Activated CD4-positive, alpha-beta T cell treated with anti-CD3 and anti-CD28 coated beads, Interleukin-2, amount 50 U/mL, for 1 hour (primary cell): ENCODE measurements around the gene PPP2CA.
"Not testable (repeated sequence)": the region's sequence is repeated elsewhere in the genome, so short reads cannot be mapped to it uniquely, and the experiment has no call there.

ENCODE experiments used
- DNase-seq: peaks from one replicate; pipeline ENCODE4 v3.0.0-alpha.2; 2020

PPP2CA gene

DNA sequence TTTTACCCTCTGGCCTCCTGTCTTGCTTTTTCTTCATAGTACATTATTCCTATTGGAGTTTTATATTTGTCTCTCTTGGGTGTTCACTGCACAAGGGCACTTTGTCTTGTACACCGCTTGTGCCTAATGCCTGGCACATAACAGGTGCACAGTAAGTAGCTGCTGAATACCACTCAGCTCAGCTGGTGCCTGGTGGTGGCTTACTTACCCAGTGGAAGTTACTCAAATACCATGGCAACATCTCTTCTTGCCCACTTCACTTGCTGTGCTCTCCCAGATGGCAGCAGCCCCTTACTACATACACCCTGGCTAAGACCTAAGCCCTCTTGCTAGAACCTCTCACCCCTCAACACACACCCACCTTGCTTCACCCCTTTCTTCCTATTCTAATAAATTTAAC is 37.8 kb downstream of the PPP2CA start:
- DNase-seq = no peak

DNA sequence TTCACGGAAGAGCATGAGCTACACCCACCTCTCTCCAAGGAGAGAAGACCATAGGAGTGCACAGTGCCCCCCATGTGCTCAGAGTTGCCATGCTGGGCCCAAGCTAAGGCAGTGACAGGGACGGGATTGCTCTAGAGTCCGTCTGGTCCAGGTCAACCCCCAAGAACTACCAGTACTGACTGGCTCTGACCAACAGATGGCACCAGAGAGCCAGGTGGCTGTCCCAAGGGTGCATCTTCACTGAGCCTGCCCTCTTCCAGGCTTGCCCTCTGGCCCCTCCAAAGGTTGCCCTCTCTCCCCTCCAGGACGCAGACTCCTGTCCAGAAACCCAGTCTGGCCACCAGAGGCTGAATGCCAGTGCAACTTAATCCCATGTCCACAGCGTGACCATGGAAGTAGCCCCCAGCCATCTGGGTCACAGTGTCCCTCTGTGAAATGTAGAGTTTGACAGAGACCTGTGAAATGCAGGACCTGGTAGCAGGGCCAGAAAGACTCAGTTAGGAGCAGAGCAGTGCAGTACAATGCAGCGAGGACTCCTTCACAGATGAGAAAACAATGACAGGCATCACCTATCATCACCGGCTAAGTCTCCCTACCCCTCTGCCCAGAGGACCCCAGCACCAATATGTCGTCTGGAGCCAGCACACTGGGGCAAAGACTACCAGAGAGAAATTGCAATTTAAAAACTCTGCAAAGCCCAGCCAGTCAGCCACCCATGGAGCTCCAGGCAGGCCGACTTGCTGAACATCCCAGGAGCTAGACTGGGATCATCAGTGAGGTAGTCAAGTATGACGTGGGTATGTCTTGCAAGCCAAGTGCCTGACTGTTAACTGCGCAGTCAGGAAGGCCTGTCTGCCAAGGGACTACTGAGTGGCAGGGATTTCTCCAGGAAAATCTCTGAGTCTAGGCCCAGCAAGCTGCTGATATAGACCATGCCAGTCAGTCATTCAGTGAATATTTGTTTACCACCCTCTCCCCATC is 41.4 kb downstream of the PPP2CA start:
- peak; percentile 76 for DNase-seq

DNA sequence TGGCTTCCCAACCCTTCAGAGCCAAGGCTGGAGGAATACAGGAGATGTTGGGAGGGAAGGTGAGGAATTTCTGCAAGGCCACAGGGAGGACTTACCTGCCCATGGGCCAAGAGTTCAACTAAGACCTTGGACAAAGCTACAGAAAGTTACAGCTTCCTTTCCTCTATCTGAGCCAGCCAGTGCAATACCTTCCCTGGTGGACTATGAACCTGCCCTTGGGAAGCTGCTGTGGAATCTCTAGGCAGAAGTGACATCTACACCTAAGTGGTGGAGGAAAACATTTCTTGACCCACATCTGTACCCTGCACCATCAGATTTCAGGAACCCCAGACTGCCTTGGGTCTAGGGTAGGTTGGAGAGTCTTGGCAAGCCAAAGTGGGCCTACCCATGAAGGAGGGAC is 42.4 kb downstream of the PPP2CA start:
- no peak for DNase-seq

DNA sequence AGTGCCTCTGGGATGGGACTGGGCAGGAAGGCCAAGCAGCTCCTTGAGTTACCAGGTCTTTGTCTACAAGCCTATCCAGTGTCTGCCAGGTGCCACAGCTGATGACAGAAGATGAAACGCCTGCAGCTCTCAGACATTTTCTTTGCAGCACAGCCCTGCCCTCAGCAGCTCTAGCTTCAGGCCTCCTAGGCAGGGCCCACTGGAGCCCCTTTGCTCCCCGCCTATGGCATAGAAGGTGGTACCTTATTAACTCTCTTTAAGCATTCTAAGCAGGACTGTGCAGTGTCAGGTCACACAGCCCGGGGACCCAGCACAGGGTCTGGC is 47.8 kb downstream of the PPP2CA start:
- DNase-seq = no peak

DNA sequence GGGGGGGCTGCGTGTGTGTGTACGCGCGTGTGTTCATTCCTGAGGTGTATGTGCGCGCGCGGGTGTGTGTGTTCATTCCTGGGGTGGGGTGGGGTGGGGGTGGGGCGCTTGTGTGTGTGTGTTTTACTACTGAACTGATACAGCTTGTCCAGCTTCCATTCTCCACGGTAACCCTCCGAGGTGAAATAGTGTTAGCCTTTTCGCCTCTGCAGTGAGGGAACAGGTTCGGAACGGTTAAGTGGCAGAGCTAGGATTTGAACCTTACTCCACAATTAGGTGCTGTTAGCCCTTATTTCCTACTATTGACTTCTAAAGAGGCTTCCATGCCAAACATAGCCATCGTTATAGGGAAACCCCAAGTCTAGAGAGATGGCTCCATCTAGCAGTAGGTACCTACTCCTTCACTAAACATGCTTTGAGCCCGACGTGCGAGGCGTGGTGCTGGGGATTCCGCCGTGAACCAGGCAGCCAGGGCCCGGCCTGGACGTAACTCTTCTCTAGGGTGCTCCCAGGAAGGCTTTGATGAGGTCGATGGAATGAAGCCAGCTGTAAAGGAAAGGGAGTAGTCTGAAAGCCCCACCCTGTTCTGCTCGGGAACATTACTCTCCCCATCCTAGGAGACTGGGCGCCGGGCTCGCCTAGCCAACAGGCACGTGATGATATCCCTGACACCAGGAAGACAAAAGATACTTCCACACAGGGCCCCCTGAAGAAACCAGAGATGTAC is 48.3 kb downstream of the PPP2CA start:
- no peak for DNase-seq

DNA sequence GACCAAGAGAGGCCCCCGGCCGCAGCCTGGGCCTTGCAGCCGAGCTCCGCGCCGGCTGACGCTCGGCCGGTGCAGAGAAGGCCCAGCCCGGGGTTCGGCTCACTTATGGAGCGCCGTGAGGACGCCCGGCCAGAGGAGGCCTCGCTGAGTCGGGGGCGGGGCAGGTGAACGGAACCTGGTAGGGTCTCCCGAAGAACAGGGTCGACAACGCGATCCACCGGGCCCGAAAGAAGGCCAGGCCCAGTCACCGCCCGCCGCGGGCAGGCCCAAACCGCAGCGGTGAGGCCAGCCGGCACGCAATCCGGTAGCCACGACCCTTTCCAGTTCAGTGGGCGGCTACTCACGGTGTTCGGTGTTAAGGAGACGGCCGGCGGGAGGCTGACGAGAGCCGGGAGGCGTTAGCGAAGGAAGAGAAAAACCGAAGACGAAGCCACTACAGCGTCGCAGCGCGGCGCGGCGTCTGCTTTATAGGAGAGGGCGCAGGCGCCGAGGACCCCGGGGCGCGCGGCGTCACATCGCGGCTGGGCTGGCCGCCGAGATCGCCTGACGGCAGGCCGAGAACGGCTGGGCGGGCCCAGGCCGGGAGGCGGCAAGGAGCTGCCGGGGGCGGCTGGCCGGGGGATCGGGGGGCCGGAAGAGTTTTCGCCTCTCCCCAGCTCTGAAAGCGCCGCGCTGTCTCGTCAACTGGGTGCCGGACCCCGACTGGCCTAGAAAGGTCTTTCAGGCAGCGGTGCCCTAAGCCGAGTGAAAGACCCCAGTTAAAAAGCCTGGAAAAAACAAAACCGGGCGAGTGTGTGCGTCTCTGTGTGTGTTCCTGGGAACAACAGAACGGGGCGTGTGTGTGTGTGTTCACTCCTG is 49.1 kb downstream of the PPP2CA start, which contains the start of gene SKP1:
TSS of gene SKP1 (minus strand) at position 440 of the 858 bp plus-strand sequence. CDS start 2,928 bp downstream, outside the sequence.
- DNase-seq = peak; percentile 86

DNA sequence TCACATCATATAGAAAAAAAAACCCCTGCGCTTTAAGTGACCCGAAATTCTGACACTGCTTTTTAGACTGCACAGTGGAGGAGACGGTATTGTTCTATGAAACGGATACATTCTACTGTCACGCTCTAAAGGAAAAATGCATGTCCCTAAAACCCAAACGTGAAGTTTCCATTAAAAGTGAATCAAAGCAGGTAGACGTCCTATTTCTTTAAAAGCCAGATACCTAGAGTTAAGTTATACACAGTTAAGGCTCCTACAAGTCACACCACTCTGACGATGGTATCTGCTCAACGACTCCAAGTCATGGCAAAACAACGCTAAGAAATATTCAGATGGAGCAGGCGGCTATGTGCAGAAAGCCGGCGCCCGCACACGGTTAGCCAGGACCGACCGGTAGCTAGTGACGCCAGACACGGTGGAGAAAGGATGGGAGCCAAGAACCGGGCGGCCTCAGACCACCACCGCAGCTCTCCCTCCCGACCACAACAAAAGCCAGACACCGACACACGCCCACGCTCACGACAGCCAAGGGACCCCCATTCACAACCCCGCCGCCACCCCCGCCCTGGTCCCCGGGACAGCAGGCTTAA is 49.9 kb downstream of the PPP2CA start:
- DNase-seq = no peak

DNA sequence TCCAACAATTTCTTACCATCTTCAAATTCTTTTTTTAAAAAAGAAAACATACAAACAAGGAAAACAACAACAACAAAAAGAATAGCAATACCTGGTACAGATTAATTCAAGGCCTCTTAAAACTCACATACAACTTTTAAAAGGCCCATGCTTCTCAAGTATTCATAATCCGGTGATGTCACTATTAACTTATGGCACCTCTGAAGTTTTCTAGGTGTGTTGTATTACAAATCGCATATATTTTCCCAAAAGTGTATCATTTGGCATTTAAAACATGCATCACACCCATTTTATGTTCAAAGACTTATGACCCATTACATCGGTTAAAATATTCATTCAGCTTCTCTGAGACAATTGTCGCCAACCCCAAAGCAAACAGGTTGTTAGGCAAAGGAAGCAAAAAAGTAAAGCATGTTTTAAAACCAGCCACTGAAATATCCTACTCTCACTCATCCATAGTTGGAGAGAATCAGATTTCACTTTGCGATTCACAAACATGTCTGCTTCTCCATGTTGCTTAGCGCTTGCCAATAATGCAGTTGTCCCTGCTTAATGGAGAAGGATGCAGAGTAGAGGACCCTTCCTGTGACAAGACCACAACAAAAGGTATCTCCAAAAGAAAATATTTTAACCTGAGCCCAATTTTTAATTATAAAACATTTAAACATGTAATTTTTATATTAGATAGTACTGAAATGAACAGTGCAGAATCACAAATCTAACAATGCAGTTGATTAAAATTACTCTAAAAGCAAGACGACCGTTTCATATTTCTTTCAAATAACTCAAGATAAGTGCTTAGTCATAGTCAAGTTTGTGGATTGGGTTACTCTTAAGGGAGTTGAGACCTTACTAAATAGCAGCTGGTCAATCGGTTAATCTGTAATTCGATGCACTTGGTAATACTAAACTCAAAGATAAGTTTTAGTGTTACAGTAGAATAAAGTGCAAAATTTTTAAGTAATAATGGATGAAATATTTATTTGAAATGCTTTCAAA is 50.7 kb downstream of the PPP2CA start:
- DNase-seq = no peak

DNA sequence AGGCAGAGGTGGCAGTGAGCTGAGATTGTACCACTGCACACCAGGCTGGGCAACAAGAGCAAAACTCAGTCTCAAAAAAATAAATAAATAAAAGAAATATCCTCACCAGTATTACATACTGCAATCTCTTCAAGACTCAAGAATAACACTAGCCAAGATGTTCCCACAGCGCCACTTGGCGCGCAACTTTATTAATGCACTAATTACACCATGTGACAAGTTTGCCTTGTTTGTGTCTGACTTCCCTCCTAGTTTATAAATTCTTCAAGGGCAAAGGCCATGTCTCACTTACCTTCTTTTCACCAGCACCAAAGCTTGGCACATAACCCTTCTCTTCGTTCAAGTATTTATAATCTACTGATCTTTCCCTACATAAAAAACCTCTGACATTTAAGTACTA is 53.9 kb downstream of the PPP2CA start:
- no peak for DNase-seq

DNA sequence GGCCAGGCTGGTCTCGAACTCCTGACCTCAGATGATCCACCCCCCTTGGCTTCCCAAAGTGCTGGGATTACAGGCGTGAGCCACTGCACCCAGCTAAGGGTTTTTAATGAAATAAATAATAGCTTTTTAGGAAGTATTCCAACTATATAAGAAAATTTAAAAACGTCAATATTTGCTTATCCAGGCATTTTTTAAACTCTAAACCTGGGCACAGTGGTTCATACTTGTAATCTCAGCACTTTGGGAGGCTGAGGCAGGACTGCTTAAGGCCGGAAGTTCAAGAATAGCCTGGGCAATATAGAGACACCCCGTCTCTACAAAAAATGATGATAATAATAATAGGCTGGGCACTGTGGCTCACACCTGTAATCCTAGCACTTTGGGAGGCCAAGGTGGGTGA is 63.3 kb downstream of the PPP2CA start:
- DNase-seq = no peak

DNA sequence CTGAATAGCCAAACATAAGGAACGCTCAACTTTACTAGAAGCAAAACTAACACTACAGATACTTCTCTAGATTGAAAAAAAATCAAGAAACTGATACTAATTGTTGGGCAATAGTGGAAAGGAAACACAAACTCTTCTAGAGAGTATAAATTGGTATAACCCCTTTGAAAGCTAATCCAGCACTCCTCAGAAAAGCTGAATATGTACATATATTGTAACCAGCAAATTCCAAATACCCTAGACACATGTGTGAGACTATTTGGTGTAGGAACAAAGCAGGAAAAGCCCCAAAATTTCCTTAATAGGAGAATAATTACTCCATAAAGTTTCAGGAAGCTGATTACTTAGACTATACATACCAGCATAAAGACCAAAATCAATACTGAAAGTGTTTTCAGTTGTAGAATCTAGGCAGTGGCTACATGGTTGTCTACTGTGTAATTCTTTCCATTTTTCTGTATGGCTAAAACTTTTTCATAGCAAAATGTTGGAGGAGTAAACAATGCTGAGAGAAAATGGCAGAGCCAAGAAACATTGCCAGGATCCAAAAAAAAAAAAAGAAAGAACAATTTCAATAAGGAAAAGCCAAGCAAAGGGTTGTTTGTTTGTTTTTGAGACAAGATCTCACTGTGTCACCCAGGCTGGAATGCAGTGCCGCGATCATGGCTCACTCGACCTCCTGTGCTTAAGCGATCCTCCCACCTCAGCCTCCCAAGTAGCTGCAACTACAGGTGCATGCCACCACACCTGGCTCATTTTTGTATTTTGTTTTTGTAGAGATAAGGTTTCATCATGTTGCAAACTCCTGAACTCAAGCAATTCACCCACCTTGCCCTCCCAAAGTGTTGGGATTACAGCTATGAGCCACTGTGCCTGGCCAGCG is 64.1 kb downstream of the PPP2CA start:
- DNase-seq = no peak

DNA sequence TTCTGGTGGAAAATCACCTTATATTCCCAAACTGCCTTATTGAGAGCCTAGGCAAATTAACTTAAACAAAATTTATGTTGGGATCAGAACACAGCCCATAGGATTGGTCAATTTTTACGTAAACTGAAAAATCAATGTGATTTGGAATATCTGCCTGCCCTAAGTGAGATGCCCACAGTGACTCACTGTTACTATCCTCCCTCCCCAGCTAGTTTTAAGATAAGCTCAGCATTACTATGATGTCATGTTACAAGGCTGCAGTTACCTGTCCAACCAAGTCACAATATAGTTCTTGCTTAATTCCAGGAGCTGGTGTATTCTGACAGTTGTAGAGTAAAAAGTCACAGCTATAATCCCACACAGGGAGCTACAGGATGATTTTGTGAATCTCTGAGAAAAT is 72.2 kb downstream of the PPP2CA start:
- no peak for DNase-seq

DNA sequence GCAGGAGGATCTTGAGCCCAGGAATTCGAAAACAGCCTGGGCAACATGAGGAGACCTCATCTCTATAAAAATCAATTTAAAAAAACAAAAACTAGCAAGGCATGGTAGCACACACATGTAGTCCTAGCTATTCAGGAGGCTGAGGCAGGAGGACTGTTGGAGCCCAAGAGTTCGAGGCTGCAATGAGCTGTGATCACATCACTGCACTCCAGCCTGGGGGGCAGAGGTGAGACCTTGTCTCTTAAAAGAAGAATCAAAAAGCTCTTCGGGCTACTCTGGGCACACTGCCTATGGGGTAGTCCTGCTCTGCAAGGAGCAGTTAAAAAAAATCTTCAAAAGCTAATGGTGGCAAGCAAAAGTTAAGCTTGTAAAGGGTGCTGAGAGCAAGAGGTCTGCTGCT is 72.6 kb downstream of the PPP2CA start:
- DNase-seq = no peak

DNA sequence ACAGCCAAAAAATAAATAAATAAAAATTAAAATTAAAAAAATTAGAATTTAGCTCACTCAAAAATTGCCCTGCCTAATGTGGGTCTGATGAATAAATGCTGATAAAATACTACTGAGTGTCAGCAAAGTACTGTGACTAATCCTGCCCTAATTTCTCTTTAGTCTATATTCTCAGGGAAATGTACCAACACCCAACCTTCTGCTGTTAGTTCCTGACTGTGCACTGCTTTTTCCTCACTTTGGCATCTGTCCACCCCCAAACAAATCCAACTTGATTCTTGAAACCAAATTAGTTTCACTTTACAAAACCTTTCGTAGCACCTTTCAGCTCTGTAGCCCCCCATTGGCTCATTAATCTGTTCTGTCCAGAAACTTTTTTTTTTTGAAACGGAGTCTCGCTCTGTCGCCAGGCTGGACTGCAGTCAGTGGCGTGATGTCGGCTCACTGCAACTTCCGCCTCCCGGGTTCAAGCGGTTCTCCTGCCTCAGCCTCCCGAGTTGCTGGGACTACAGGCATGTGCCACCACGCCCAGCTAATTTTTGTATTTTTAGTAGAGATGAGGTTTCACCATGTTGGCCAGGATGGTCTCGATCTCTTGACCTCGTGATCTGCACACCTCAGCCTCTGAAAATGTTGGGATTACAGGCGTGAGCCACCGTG is 73.6 kb downstream of the PPP2CA start:
- DNase-seq = not testable (repeated sequence)

DNA sequence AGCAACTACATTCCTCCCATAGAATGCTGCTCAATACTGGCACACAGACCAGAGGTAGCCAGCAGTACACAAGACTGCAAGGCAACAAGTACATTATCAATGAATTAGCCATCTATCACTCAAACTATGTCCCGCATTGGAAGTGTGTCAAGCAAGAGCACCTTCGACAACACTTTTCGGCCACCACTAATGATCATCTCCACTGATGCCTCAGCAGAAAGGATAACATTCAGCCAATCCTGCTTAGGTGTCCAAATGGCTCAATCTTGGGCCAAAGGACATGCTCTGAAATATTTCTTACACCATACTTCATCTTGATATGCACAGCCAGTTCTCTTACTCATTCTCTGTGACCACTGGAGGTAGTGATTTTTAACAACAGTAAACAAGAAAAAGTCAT is 74.2 kb downstream of the PPP2CA start:
- DNase-seq = no peak

DNA sequence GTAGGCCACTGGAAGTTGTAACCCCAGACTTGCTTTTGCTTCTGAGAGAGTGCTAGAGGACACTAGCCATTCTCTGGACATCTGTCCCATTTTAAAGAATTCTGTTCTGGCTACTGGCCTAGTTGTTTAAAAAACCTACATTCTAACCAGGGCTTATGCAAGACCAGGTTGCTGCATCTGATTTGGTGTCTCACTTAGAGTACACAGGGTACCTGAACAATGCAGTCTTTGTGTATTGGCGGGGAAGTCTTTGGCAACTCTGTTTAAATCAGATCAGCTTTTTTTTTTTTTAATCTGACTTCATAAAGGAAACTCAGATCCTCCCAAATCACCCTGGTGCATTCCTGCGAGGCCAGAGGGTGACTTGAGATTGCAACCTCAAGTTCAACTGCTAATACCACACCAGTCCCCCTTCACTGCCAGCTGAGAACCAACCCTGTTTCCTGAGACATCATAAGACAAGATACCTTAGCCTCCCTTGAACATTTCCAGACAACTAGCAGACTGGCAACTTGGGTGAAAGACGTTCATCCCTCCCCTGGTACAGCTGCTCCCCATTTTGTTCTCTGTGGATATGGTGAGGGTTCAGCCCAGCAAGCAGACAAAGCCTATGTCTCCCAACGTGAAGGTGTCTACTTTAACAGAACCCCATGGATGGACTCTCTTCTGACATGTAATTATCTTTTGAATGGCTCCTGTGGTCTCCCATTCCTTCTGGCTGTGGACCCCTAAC is 76.1 kb downstream of the PPP2CA start:
- DNase-seq = no peak

DNA sequence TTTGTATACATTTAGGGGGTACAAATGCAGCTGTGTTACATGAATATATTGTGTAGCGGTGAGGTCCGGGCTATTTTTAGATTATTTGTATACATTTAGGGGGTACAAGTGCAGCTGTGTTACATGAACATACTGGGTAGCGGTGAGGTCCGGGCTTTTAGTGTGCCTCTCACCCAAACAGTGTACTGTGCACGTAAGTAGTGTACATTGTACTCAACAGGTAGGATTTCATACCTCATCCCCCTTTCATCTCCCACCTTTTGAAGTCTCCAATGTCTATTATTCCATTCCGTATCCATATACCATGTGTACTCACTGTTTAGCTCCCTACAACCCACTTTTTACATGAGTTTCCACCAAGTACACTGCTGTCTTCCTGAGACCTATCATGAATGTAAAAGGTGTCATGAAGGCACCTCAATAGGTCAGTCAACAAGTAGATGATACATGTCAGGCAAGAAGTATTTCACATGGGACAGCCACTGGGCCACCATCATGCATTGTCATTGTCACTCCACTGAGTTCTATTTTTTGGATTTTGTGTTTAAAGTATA is 76.8 kb downstream of the PPP2CA start:
- no peak for DNase-seq

DNA sequence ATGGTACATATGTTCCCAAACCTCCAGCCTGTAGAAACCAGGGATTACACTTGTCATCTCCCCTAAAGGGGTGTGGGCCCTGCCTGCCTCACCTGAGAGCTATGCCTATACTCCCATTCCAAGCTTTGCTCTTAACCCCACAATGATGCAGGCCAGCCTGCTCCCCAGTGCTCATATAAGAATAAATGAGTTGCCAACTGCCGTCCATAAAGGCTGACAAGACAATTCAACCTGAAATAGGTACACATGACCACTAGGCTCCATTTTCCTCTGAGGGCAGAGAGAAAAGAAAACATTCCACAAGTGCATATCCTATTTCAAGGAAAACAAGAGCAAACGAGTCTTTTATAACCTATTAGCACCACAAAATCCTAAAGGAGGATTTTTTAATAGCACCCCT is 77.6 kb downstream of the PPP2CA start:
- no peak for DNase-seq
